CD4-positive, alpha-beta T cell (primary cell): ENCODE measurements around the gene TAC4. TPM values are rescaled to one million over a fixed set of nuclear protein-coding genes. Genes with fewer than 3 reads are reported as not detected.

Experiments used
- ATAC-seq: fragments of 200-7000 bp; cut with Tn5 transposase; one replicate; pipeline ENCODE4 v1.10.0; 2022; ENCODE audit warnings: mild to moderate bottlenecking; ENCODE audit not compliant: poor library complexity
- CTCF ChIA-PET: fragments of 350-600 bp; sonication (Branson Sonifier 250); formaldehyde crosslinking; loops from one replicate; lab custom pipeline; 2021; ENCODE audit warnings: antibody characterized with exemption, inconsistent platforms; lab: Charles Lee
- POLR2A ChIA-PET: fragments of 350-600 bp; sonication (Branson Sonifier 250); formaldehyde crosslinking; loops from one replicate; lab custom pipeline; 2021; ENCODE audit warnings: antibody characterized with exemption, inconsistent platforms; lab: Charles Lee
- DNase-seq, 14 experiments: peaks; one replicate each; pipeline ENCODE4 v3.0.0-alpha.2; 2013 to 2020; ENCODE audit warnings: mixed read lengths in 2 of 14
- H3K27ac ChIP-seq, 2 donors: one replicate each; pipeline versions ENCODE4 v1.5.1 to v1.7.0; 2013; ENCODE audit warnings: low read length in 2 of 2, low read depth in 1 of 2, mild to moderate bottlenecking in 1 of 2
- H3K27me3 ChIP-seq, 2 experiments: 1 replicate in 1 of 2; 2 replicates in 1 of 2; pipeline versions ENCODE4 v1.6.1 to v1.7.0; 2013; ENCODE audit warnings: low read length in 2 of 2, control low read depth in 1 of 2, mild to moderate bottlenecking in 1 of 2, moderate library complexity in 1 of 2; ENCODE audit not compliant: insufficient read depth in 2 of 2, control insufficient read depth in 1 of 2
- H3K36me3 ChIP-seq: one replicate; pipeline ENCODE4 v1.6.1; 2013; ENCODE audit warnings: low read length, control low read depth; ENCODE audit not compliant: insufficient read depth
- H3K4me1 ChIP-seq: one replicate; pipeline ENCODE4 v1.6.1; 2013; ENCODE audit warnings: low read length, control low read depth; ENCODE audit not compliant: insufficient read depth
- H3K4me3 ChIP-seq: one replicate; pipeline ENCODE4 v1.5.1; 2013; ENCODE audit warnings: mild to moderate bottlenecking, low read length, moderate library complexity
- H3K9me3 ChIP-seq, 2 experiments: 1 replicate in 1 of 2; 2 replicates in 1 of 2; pipeline versions ENCODE4 v1.6.1 to v1.7.0; 2013; ENCODE audit warnings: low read length in 2 of 2, mild to moderate bottlenecking in 2 of 2, control low read depth in 1 of 2, moderate library complexity in 1 of 2; ENCODE audit not compliant: control insufficient read depth in 1 of 2, insufficient read depth in 1 of 2
- H3K27ac Mint-ChIP-seq: one replicate; pipeline ENCODE4 v1.8.0; 2020; ENCODE audit warnings: mixed read lengths
- H3K27me3 Mint-ChIP-seq: one replicate; pipeline ENCODE4 v1.8.0; 2021; ENCODE audit warnings: mixed read lengths
- H3K36me3 Mint-ChIP-seq: one replicate; pipeline ENCODE4 v1.8.0; 2021; ENCODE audit warnings: low read depth, mixed read lengths
- H3K4me1 Mint-ChIP-seq: one replicate; pipeline ENCODE4 v1.8.0; 2021; ENCODE audit warnings: low read depth, mixed read lengths
- H3K4me3 Mint-ChIP-seq: one replicate; pipeline ENCODE4 v1.8.0; 2020; ENCODE audit warnings: mild to moderate bottlenecking, mixed read lengths
- H3K9me3 Mint-ChIP-seq: one replicate; pipeline ENCODE4 v1.8.0; 2020; ENCODE audit warnings: mixed read lengths
- intact Hi-C, 2 experiments: fragments of 100-400 bp; cut with DNase I in 1 of 2; cut with micrococcal nuclease in 1 of 2; formaldehyde crosslinking; loops; one replicate each; pipeline versions ENCODE4 v1.15.1 to v1.9.0; 2023 to 2025; cut with DNase I, micrococcal nuclease
- total RNA-seq, 174 experiments: library from RNA in 2 of 174; stranded (reverse) in 2 of 174; gene quantifications; one replicate each; pipeline ENCODE4 v1.2.3 and lab custom pipeline; 2021 to 2026
- TF ChIP-seq, protein P1 (sequence below): fragments of 200-600 bp; IDR thresholded peaks from one replicate; pipeline ENCODE4 v1.8.0; 2022; ENCODE audit warnings: antibody characterized with exemption, mild to moderate bottlenecking

TAC4 gene
- total RNA-seq, 2 experiments from 2014 or later, result not detected

DNA sequence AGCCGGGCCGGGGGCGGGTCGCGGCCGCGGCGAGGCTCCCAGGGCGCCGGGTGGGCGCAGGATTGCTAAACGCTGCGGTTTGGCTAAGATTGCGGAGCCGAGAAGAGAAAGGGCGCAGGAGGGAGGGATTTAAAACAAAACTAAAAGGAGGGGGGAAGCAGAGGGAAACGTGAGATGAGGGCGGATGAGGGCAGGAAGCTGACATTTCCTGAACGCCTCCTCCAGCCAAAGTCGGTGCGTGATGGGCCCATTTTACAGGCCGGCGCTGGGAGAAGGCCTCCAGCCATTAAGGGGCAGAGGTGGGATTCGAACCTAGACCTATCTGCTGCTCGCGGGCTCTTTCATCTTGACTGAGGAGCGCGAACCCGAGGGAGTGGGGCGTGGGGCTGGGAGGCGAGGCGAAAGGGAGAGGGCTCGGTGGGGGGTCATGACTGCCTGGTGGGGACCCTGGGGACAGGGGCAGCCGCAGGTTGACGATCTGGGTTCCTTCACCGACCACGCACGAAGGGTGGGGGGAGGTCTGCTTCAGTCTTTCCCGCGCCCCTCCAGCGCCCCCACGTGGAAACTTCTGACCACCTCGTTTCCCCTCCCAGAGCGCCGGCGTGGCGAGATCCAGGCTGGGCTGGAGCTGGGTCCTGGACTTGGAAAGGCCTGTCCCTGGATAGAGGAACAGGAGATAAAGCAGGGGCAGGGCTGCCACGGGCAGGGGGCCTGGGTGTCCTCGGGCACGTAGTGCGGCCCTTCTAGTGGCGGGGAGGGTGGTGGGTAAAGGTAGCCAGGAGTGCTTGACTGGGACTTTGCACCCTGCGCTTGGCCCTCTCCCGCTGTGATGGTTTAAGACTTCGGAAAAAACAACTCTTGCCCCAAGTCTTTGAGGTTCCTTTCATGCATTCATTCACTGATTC lies 3.8 kb upstream of the TAC4 start:
- Mint-ChIP-seq H3K4me1 (peaks cover 22% of the 10 kb centered on the region), H3K27me3 (no peaks in the 10 kb centered on the region), H3K9me3 (no peaks in the 10 kb centered on the region), H3K27ac (peak overlapping the region; percentile 89), H3K36me3 (peaks cover 14% of the 10 kb centered on the region), H3K4me3 (peak overlapping the region; percentile 96)
- TF ChIP-seq, protein P1, sequence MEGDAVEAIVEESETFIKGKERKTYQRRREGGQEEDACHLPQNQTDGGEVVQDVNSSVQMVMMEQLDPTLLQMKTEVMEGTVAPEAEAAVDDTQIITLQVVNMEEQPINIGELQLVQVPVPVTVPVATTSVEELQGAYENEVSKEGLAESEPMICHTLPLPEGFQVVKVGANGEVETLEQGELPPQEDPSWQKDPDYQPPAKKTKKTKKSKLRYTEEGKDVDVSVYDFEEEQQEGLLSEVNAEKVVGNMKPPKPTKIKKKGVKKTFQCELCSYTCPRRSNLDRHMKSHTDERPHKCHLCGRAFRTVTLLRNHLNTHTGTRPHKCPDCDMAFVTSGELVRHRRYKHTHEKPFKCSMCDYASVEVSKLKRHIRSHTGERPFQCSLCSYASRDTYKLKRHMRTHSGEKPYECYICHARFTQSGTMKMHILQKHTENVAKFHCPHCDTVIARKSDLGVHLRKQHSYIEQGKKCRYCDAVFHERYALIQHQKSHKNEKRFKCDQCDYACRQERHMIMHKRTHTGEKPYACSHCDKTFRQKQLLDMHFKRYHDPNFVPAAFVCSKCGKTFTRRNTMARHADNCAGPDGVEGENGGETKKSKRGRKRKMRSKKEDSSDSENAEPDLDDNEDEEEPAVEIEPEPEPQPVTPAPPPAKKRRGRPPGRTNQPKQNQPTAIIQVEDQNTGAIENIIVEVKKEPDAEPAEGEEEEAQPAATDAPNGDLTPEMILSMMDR, result peak; percentile 78
- intact Hi-C loops, result loop anchor here (1.0 to 5.0 kb wide), 5 partner anchors 33 to 284 kb away; partner anchors contain the start of gene SLC35B1 (in 1 of the 2)
- Histone ChIP-seq H3K27ac (peak overlapping the region; percentile 16 to 69), H3K4me3 (peak overlapping the region; percentile 82), H3K27me3 (no peaks in the 10 kb centered on the region), H3K36me3 (no peaks in the 10 kb centered on the region), H3K4me1 (peaks cover 18% of the 10 kb centered on the region), H3K9me3 (no peaks in the 10 kb centered on the region)
- POLR2A ChIA-PET, result interaction anchor here (0.6 to 1.5 kb wide), 13 partner anchors 34 to 297 kb away, joined by 3 to 10 read pairs (median 4); partner anchors contain the start of genes FAM117A, KAT7, SLC35B1 and SPOP
- CTCF ChIA-PET, result interaction anchor here (0.6 to 1.9 kb wide), 4 partner anchors 50 to 295 kb away, joined by 3 to 5 read pairs (median 3); no protein-coding TSS in a partner anchor
- DNase-seq, result peak; percentile 61 to 83 (median 69)
- peak; percentile 81 for ATAC-seq

DNA sequence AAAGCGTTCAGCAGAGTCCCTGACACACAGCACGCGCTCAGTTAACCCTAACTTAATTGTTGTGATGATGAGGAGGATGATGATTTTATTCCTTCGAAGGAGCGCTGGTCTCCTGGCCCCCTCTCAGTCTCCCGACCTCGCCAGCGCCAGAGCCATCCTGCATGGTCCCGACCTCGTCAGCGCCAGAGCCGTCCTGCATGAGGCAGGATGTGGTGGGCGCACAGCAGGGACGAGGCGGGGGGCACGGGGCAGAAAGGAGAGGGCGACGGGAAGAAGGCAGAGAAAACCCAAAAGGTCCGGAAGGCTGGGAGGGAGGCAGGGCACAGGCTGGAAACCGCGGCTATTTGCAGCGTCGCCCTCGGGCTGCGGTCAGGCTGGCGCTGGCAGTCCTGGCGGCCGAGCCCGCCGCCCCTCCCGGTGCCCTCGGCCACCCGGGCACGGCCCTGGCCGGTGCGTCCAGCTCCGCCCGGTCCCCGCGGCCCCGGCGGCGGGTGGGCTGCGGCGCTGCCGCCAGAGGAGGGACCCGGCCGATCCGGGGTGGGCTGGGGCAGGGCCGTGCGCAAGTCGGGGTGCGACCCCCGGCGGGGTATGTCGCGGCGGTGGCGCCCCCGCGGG lies 3.0 kb upstream of the TAC4 start:
- TF ChIP-seq, protein P1, result no peak
- no peaks in the 10 kb centered on the region for H3K27me3 Mint-ChIP-seq
- Histone ChIP-seq H3K27me3 (no peaks in the 10 kb centered on the region), H3K4me1 (peaks cover 18% of the 10 kb centered on the region), H3K27ac (peak overlapping the region in 1 of 2 donors; percentile 55), H3K4me3 (peak overlapping the region; percentile 82), H3K9me3 (no peaks in the 10 kb centered on the region), H3K36me3 (peaks cover 2% of the 10 kb centered on the region)
- H3K36me3 Mint-ChIP-seq, result peaks cover 14% of the 10 kb centered on the region
- H3K9me3 Mint-ChIP-seq, result no peaks in the 10 kb centered on the region
- ChIA-PET POLR2A (interaction anchor here (1.0 to 1.5 kb wide), 10 partner anchors 30 to 283 kb away, joined by 4 to 10 read pairs (median 5); partner anchors contain the start of genes FAM117A, KAT7, SLC35B1 and SPOP), CTCF (interaction anchor here (0.8 to 1.9 kb wide), 3 partner anchors 50 to 294 kb away, joined by 3 to 5 read pairs (median 3); no protein-coding TSS in a partner anchor)
- DNase-seq (peak in 5 of 14 experiments; percentile 10 to 47 (median 31)), ATAC-seq (no peak)
- intact Hi-C loops, result loop anchor here (1.0 to 5.0 kb wide), 5 partner anchors 32 to 284 kb away; partner anchors contain the start of gene SLC35B1 (in 1 of the 2)
- peak overlapping the region; percentile 89 for H3K27ac Mint-ChIP-seq
- peak overlapping the region; percentile 97 for H3K4me3 Mint-ChIP-seq
- peaks cover 22% of the 10 kb centered on the region for H3K4me1 Mint-ChIP-seq

DNA sequence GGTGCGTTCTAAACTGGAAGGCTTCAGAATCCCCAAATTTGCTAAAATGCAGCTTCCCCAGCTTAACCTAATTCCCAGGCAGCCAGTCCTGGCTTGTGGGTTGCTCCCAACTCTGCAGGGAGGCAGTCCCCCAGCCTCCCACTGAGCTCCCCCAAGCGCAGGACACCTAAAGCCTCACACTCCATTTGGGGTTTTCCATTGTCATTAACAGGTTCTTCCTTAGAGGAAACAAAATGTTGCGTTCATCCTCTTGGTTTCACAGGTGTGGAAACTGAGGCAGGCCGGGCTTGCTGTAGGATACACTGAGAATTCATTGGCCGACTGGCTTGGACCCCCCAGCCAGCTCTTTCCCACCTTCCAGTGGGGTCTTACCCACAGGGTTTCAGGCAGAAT lies 2.3 kb upstream of the TAC4 start:
- ChIA-PET POLR2A (interaction anchor here (0.8 to 1.5 kb wide), 6 partner anchors 30 to 142 kb away, joined by 3 to 4 read pairs (median 4); partner anchors contain the start of genes FAM117A, KAT7 and SLC35B1), CTCF (interaction anchor here (0.7 kb wide), 1 partner anchor 698 kb away, joined by 3 read pairs; no protein-coding TSS in a partner anchor)
- peaks cover 16% of the 10 kb centered on the region for H3K36me3 Mint-ChIP-seq

More for the DNA sequence above, 2.3 kb upstream of the TAC4 start:
- H3K27ac Mint-ChIP-seq, result peak overlapping the region; percentile 88
- peak overlapping the region; percentile 97 for H3K4me3 Mint-ChIP-seq
- H3K9me3 Mint-ChIP-seq, result no peaks in the 10 kb centered on the region
- H3K4me1 Mint-ChIP-seq, result peaks cover 27% of the 10 kb centered on the region
- Histone ChIP-seq H3K4me1 (peaks cover 23% of the 10 kb centered on the region), H3K36me3 (peaks cover 2% of the 10 kb centered on the region), H3K9me3 (no peaks in the 10 kb centered on the region), H3K27me3 (no peaks in the 10 kb centered on the region), H3K27ac (peak overlapping the region in 1 of 2 donors; percentile 55), H3K4me3 (no peak overlapping the region)
- intact Hi-C loops, result loop anchor here (2.0 to 5.0 kb wide), 4 partner anchors 31 to 281 kb away; partner anchors contain the start of gene SLC35B1 (in 1 of the 2)
- DNase-seq (no peak), ATAC-seq (no peak)
- TF ChIP-seq, protein P1, result no peak
- H3K27me3 Mint-ChIP-seq, result no peaks in the 10 kb centered on the region
